ENCODE measurements around the gene PPY.

DNA sequence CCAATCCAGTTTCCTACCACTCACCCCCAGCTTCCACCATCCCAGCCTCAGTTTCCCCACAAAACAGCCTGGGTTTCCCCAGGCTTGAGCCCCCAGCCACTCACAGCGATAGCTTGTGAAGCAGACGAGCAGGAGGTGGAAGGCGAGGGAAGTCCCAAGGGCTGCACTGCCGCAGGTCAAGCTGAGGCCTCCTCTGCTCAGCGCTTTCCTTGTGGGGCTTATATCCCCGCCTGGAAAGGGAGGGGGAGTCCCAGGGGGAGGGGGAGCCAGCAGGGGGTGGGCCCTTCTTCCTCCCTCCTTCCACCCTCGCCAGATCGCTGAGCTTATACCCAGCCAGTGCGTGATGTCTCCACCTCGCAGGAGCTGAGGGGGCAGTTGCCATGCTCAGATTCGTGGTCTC is 11.5 kb upstream of the PPY start, which contains the start of gene PYY:
- TF ChIP-seq, protein P1, sequence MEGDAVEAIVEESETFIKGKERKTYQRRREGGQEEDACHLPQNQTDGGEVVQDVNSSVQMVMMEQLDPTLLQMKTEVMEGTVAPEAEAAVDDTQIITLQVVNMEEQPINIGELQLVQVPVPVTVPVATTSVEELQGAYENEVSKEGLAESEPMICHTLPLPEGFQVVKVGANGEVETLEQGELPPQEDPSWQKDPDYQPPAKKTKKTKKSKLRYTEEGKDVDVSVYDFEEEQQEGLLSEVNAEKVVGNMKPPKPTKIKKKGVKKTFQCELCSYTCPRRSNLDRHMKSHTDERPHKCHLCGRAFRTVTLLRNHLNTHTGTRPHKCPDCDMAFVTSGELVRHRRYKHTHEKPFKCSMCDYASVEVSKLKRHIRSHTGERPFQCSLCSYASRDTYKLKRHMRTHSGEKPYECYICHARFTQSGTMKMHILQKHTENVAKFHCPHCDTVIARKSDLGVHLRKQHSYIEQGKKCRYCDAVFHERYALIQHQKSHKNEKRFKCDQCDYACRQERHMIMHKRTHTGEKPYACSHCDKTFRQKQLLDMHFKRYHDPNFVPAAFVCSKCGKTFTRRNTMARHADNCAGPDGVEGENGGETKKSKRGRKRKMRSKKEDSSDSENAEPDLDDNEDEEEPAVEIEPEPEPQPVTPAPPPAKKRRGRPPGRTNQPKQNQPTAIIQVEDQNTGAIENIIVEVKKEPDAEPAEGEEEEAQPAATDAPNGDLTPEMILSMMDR (IDR thresholded peaks at IDR 0.05): no peak
- no peak for TF ChIP-seq POLR2A (IDR thresholded peaks at IDR 0.05)
